ENCODE data around the gene SPG7.
"Not testable (repeated sequence)": the region's sequence is repeated elsewhere in the genome, so short reads cannot be mapped to it uniquely, and the experiment has no call there.

Gene SPG7

GRCh38 chr16:89563639-89564392 lies 55.6 kb downstream of the SPG7 start:
- DNase-seq (ENCODE audit: low read depth in 2 of 2), result no peak

GRCh38 chr16:89564476-89565255 lies 56.5 kb downstream of the SPG7 start:
- DNase-seq (ENCODE audit: low read depth in 2 of 2), result no peak

- DNase-seq (ENCODE audit: low read depth in 2 of 2), result peak in 1 of 2 donors; percentile 35
Observed at GRCh38 chr16:89565256-89565505, 57.0 kb downstream of the SPG7 start.

DNA sequence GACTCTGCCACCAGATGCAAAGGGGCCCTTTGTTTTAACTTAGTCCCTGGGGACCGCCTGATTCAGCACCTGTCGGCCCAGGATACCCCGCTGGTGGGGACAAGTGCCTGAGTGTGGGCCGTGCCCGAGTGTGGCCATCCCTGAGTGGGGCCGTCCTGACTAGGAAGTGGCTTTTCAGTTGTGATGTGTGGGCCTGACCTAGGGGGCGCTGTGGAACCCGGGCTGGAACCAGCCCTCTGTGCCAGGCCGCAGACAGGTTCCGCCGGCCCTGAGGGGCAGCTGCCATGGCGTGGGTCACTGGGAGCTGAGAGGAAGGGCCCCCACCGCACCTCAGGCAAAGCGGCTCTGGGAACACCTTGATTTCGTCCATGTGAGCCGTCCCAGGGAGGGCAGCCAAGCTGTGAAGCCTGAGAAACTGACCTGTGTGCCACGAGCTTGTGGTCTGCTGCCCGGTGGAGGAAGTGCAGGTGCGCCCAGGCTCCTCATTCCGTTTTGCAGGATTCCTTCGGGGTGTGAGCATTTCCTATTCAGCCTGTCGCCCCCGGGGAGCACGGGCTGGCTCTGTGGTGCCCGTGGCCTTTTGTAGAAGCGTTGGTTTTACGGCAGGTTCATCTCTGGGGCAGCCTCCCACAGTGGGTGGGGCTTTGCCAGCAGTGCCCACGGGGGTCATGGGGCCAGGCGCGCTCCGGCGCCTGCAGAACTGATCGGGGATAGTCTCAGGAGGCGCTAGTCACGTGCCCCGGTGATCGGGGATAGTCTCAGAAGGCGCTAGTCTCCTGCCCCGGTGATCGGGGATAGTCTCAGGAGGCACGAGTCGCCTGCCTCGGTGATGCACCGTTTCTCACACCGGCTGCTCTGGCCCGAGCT lies 57.5 kb downstream of the SPG7 start:
- DNase-seq (ENCODE audit: low read depth in 2 of 2), result peak in 1 of 2 donors; percentile 66

GRCh38 chr16:89567656-89568594 lies 59.7 kb downstream of the SPG7 start:
- no peak for DNase-seq (ENCODE audit: low read depth in 2 of 2)

- no peak for DNase-seq (ENCODE audit: low read depth in 2 of 2)
Observed at GRCh38 chr16:89569506-89570341, 61.5 kb downstream of the SPG7 start.

GRCh38 chr16:89570342-89570923 lies 62.2 kb downstream of the SPG7 start:
- DNase-seq (ENCODE audit: low read depth in 2 of 2), result no peak

GRCh38 chr16:89570983-89571598 lies 62.9 kb downstream of the SPG7 start:
- DNase-seq (ENCODE audit: low read depth in 2 of 2), result not testable (repeated sequence)

- no peak for DNase-seq (ENCODE audit: low read depth in 2 of 2)
Observed at GRCh38 chr16:89571636-89572035, 63.4 kb downstream of the SPG7 start.

DNA sequence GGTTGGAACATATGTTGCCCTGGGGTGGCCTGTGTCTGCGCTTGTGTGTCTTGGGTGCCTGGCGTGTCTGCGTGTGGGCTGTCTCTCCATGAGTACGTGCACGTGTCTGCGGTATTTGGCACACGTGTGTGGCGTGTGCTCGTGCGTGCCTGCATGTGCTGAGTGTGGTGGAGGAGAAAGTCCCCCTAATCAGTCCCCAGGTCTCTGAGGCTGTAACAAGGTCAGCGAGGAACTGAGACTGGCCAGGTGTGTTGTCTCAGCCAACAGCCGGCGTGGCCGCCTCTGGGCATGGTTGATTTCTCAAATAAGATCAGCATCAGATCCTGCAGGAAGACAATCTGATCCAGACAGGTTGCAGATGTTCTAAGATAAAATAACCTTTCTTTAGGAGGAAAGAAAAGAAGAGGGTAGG lies 63.9 kb downstream of the SPG7 start:
- no peak for DNase-seq (ENCODE audit: low read depth in 2 of 2)

- no peak for DNase-seq (ENCODE audit: low read depth in 2 of 2)
Observed at GRCh38 chr16:89572485-89573205, 64.4 kb downstream of the SPG7 start.

DNA sequence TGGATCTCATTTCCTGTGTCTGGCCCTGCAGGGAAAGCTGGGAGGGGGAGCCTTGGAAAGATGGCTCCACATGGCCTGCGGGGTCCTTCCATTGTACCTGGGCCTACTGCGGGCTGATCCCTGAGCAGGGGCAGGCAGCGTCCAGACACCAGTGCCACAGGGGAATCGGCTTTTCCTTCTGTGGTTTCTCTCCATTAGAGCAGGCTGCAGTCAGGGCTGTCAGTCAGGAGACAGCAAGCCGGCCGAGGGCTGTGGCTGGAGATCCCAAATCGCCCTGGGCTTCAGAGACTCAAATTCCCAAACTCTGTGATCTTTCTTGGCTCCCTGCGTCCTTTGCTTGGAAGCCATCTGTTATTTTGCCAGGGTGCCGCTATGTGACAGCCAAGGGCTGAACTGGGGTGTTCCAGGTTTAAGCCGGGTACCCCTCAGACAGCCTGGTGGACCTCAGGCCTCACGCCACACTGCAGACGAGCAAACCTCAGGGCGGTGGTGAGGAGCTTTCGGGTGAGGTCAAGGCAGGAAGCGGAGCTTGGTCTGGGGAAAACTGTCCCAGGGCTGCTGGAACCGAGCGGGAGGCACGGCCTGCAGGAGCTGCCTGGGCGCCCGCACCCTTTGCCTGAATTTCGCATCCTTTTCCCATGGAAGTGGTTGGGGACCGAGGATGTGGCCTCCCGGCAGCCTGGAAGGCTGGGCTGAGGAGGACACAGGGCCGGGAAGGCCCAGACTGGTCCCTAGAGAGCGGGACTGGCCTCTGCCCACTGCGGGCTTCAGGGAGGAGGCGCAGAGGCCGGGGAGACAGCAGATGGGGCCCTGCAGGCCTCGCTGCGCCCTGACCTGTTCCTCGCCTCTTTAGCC lies 65.8 kb downstream of the SPG7 start:
- no peak for DNase-seq (ENCODE audit: low read depth in 2 of 2)

- peak in 1 of 2 donors; percentile 39 for DNase-seq (ENCODE audit: low read depth in 2 of 2)
Observed at GRCh38 chr16:89574681-89575246, 66.6 kb downstream of the SPG7 start.

DNA sequence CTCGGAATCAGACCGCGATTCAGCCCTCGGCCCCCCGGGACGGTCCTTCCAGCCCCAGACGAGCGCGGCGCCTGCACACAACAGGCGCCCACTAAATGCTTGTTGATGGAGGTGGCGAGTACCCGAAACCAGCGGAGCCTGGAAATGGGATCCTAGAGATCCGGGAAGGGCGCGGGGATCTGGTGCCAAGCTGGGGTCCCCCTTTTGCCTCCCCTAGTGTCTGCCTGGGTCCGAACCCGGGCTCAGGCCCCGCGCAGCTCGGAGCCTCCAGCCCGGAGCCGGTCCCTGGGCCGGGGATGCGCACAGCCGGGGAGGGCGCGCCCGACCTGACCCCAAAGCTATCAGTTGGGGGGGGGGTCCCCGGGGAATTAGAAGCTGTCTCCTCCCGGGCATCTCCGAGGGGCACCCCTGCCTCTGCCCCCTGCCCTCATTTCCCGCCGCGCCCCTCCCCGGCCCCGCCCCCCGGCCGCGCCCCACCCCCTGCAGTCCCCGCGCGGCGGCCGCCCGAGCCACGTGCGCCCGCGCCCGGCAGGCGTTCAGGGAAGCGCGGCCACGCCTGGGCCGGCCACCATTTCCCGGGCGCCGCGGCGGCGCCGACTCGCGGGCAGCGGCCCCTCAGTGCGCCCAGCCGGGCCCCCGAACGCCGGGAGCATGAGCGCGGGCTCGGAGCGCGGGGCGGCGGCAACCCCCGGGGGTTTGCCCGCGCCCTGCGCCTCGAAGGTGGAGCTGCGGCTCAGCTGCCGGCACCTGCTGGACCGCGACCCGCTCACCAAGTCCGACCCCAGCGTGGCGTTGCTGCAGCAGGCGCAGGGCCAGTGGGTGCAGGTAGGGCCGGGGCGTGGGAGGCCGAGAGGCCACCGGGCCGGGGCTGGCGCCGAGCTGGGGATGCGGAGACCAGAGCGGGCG lies 67.3 kb downstream of the SPG7 start, which contains the start of gene CPNE7:
Gene CPNE7 (plus strand): TSS at position 512 of the 906 bp plus-strand sequence. CDS start 140 bp downstream, at position 652.
- DNase-seq (ENCODE audit: low read depth in 2 of 2), result no peak

DNA sequence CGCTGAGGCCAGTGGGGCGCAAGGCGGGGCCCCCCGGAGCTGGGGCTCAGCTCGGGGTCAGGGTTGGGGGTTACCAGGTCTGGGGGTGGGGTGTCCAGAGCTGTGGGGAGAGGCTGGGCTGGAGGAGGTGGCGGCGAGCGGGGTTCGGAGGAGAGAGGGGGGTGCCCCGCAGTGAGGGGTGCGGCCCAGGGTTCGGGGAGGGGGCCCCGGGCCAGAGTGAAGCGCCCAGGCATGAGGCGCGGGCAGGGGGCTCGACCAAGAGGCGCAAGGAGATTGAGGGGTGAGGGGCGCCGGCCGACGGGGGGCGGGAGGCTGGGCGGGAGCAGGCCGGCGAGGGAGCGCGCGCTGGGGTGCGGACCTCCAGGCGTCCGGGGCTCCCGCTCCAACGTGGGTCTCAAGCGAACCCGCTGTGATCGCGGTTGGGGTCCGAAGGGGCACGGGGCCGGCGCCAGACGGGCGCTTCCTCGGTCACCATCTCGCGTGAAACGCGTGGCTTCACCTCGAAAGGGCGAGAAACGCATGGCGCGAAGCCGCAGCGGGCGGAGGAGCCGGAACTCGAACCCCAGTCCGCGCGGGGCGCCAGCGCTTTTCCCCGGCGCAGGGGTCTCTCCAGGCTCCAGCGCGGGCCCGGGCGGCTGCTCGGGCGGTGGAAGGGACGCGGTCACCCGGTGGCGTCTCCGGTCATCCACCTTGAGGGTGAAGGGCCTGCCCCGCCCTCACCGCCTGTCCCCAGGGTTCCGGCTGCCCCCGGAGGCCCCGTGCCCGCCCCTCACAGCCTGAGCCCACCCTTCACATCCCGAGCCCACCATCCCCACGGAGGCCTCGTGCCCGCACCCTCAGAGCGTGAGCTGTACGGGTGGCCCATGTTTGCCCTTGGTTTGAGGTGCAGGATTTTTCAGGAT lies 68.2 kb downstream of the SPG7 start:
- no peak for DNase-seq (ENCODE audit: low read depth in 2 of 2)
